OCI-LY1 (cell line): ENCODE measurements around the gene HTT.
"Not testable (repeated sequence)": the region's sequence is repeated elsewhere in the genome, so short reads cannot be mapped to it uniquely, and the experiment has no call there.

ENCODE experiments used
- H2AFZ ChIP-seq: fragments of 200-600 bp; sonication (generic), shearing (Covaris generic); 2 replicates; pipeline ENCODE4 v1.6.0; 2014; ENCODE audit warnings: antibody characterized with exemption, mild to moderate bottlenecking, low read length
- H3F3A ChIP-seq: fragments of 200-600 bp; sonication (generic), shearing (Covaris generic); 2 replicates; pipeline ENCODE4 v1.6.0; 2014; ENCODE audit warnings: mild to moderate bottlenecking, antibody characterized with exemption, low read length, moderate library complexity; ENCODE audit not compliant: insufficient read depth
- H3K27ac ChIP-seq: fragments of 200-600 bp; sonication (generic); 2 replicates; pipeline ENCODE4 v1.5.1; 2014; ENCODE audit warnings: low read length, mixed run types, mild to moderate bottlenecking, low read depth; ENCODE audit not compliant: poor library complexity, severe bottlenecking
- H3K27me3 ChIP-seq: fragments of 200-600 bp; sonication (generic); 2 replicates; pipeline ENCODE4 v1.6.0; 2014; ENCODE audit warnings: antibody characterized with exemption, mild to moderate bottlenecking, low read length, moderate library complexity; ENCODE audit not compliant: insufficient read depth
- H3K36me3 ChIP-seq: fragments of 200-600 bp; sonication (generic); 2 replicates; pipeline ENCODE4 v1.6.1; 2014; ENCODE audit warnings: mild to moderate bottlenecking, antibody characterized with exemption, low read length, moderate library complexity, mixed read lengths; ENCODE audit not compliant: insufficient read depth
- H3K4me1 ChIP-seq: fragments of 200-600 bp; sonication (generic); 2 replicates; pipeline ENCODE4 v1.5.1; 2014; ENCODE audit warnings: mild to moderate bottlenecking, low read length, moderate library complexity; ENCODE audit not compliant: insufficient read depth, severe bottlenecking
- H3K4me2 ChIP-seq: fragments of 200-600 bp; sonication (generic), shearing (Covaris generic); 2 replicates; pipeline ENCODE4 v1.6.1; 2014; ENCODE audit warnings: low read length
- H3K4me3 ChIP-seq: fragments of 200-600 bp; sonication (generic); 2 replicates; pipeline ENCODE4 v1.5.1; 2014; ENCODE audit warnings: low read length, low read depth, mild to moderate bottlenecking, mixed read lengths; ENCODE audit not compliant: poor library complexity, severe bottlenecking
- H3K79me2 ChIP-seq: fragments of 200-600 bp; shearing (Covaris generic); 2 replicates; pipeline ENCODE4 v1.6.1; 2016; ENCODE audit warnings: mixed run types, low read length, mixed read lengths; ENCODE audit not compliant: insufficient read depth
- H3K9ac ChIP-seq: fragments of 200-600 bp; sonication (generic), shearing (Covaris generic); 2 replicates; pipeline ENCODE4 v1.6.1; 2014; ENCODE audit warnings: mild to moderate bottlenecking, low read length, mixed read lengths
- H3K9me2 ChIP-seq: fragments of 200-600 bp; sonication (generic), shearing (Covaris generic); 2 replicates; pipeline ENCODE4 v1.6.1; 2014; ENCODE audit warnings: low read depth, mild to moderate bottlenecking, low read length, mixed read lengths
- H3K9me3 ChIP-seq: fragments of 200-600 bp; shearing (Covaris generic); 2 replicates; pipeline ENCODE4 v1.6.1; 2014; ENCODE audit warnings: low read length, mixed read lengths
- H4K20me1 ChIP-seq: fragments of 200-600 bp; sonication (generic), shearing (Covaris generic); 2 replicates; pipeline ENCODE4 v1.6.0; 2016; ENCODE audit warnings: mild to moderate bottlenecking, low read length; ENCODE audit not compliant: insufficient read depth
- EZH2 ChIP-seq: fragments of 200-600 bp; sonication (generic), shearing (Covaris generic); IDR thresholded peaks from 2 replicates; pipeline ENCODE4 v1.8.0; 2017; ENCODE audit warnings: borderline replicate concordance, mixed run types, mild to moderate bottlenecking, antibody characterized with exemption, low read length, moderate library complexity, mixed read lengths
- TF ChIP-seq, protein P1 (sequence below): fragments of 200-600 bp; sonication (generic), shearing (Covaris generic); IDR thresholded peaks from 2 replicates; pipeline ENCODE4 v1.5.1; 2017; ENCODE audit warnings: mild to moderate bottlenecking, antibody characterized with exemption, low read length, moderate library complexity, mixed read lengths

Gene HTT

GRCh38 chr4:3087115-3087797, 12.8 kb downstream of the HTT start:
- peaks cover 18% of the 10 kb centered on the region for H3K36me3 ChIP-seq
- no peaks in the 10 kb centered on the region for H3K4me1 ChIP-seq
- H3F3A ChIP-seq = no peaks in the 10 kb centered on the region
- no peak overlapping the region for H3K4me3 ChIP-seq
- H3K27ac ChIP-seq = no peak overlapping the region
- H3K9me3 ChIP-seq = no peaks in the 10 kb centered on the region
- H3K4me2 ChIP-seq = no peak overlapping the region
- no peaks in the 10 kb centered on the region for H4K20me1 ChIP-seq
- peaks cover under 1% of the 10 kb centered on the region; the same call in 1 of the 2 replicates for H3K79me2 ChIP-seq
- no peak for TF ChIP-seq EZH2
- TF ChIP-seq, protein P1, sequence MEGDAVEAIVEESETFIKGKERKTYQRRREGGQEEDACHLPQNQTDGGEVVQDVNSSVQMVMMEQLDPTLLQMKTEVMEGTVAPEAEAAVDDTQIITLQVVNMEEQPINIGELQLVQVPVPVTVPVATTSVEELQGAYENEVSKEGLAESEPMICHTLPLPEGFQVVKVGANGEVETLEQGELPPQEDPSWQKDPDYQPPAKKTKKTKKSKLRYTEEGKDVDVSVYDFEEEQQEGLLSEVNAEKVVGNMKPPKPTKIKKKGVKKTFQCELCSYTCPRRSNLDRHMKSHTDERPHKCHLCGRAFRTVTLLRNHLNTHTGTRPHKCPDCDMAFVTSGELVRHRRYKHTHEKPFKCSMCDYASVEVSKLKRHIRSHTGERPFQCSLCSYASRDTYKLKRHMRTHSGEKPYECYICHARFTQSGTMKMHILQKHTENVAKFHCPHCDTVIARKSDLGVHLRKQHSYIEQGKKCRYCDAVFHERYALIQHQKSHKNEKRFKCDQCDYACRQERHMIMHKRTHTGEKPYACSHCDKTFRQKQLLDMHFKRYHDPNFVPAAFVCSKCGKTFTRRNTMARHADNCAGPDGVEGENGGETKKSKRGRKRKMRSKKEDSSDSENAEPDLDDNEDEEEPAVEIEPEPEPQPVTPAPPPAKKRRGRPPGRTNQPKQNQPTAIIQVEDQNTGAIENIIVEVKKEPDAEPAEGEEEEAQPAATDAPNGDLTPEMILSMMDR = no peak
- no peaks in the 10 kb centered on the region for H3K9me2 ChIP-seq
- no peak overlapping the region for H3K9ac ChIP-seq
- no peak overlapping the region for H2AFZ ChIP-seq
- no peaks in the 10 kb centered on the region for H3K27me3 ChIP-seq

DNA sequence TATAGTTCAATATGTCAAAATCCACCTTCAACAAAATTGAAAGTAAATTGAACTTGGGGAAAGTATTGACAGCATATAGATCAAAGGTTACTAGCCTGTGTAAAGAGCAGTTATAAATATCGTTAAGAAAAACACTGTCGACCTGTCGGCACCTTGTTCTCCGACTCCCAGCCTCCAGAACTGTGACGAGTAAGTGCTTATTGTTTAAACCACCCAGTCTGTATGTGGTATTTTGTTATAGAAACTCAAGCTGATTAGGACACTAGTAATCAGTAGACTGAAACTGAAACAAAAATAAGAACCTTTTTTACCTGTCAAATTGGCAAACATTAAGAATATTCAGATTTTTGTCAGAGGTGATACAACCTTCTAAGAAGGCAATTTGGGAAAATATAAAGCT, 17.0 kb downstream of the HTT start:
- Histone ChIP-seq H3K4me2 (no peak overlapping the region), H3K79me2 (no peaks in the 10 kb centered on the region)

DNA sequence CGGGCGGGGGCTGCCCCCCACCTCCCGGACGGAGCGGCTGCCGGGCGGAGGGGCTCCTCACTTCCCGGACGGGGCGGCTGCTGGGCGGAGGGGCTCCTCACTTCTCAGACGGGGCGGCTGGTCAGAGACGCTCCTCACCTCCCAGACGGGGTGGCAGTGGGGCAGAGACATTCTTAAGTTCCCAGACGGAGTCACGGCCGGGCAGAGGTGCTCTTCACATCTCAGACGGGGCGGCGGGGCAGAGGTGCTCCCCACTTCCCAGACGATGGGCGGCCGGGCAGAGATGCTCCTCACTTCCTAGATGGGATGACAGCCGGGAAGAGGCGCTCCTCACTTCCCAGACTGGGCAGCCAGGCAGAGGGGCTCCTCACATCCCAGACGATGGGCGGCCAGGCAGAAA, 20.2 kb downstream of the HTT start:
- H3K4me2 ChIP-seq, H2AFZ ChIP-seq, H4K20me1 ChIP-seq, H3K9ac ChIP-seq, H3K79me2 ChIP-seq, H3K27ac ChIP-seq, H3K27me3 ChIP-seq, H3K9me3 ChIP-seq, H3K4me1 ChIP-seq, H3K9me2 ChIP-seq, H3F3A ChIP-seq, H3K4me3 ChIP-seq: not testable (repeated sequence)
- H3K36me3 ChIP-seq = peaks cover 21% of the 10 kb centered on the region

More for the DNA sequence above, 17.0 kb downstream of the HTT start:
- Histone ChIP-seq H3K36me3 (peaks cover 29% of the 10 kb centered on the region), H4K20me1 (no peaks in the 10 kb centered on the region), H2AFZ (no peak overlapping the region), H3K27ac (no peak overlapping the region), H3K9me3 (no peaks in the 10 kb centered on the region), H3K4me3 (no peak overlapping the region), H3K27me3 (no peaks in the 10 kb centered on the region), H3K4me1 (no peaks in the 10 kb centered on the region), H3K9me2 (no peaks in the 10 kb centered on the region), H3K9ac (no peak overlapping the region), H3F3A (no peaks in the 10 kb centered on the region)
- TF ChIP-seq, protein P1 = no peak
- no peak for TF ChIP-seq EZH2

- Histone ChIP-seq H3K4me3 (no peak overlapping the region), H3K27me3 (no peaks in the 10 kb centered on the region), H4K20me1 (no peaks in the 10 kb centered on the region), H3F3A (no peaks in the 10 kb centered on the region), H3K79me2 (no peaks in the 10 kb centered on the region), H3K4me1 (no peaks in the 10 kb centered on the region), H2AFZ (no peak overlapping the region), H3K9me2 (no peaks in the 10 kb centered on the region), H3K4me2 (no peak overlapping the region), H3K36me3 (peaks cover 14% of the 10 kb centered on the region), H3K9ac (no peak overlapping the region), H3K27ac (no peak overlapping the region), H3K9me3 (no peaks in the 10 kb centered on the region)
- TF ChIP-seq, protein P1 = no peak
- no peak for TF ChIP-seq EZH2
These were observed 21.7 kb downstream of the HTT start for GRCh38 chr4:3096202-3096601.
